IMR-90 (cell line): ENCODE data around the gene PTPRG. TPM values are rescaled to one million over a fixed set of nuclear protein-coding genes. Genes with fewer than 3 reads are reported as not detected.

Experiments used
- ATAC-seq: fragments of 200-7000 bp; cut with Tn5 transposase; 2 replicates; pipeline ENCODE4 v1.9.1; 2020; ENCODE audit warnings: low read depth, mild to moderate bottlenecking, moderate library complexity
- BruUV-seq: library from RNA; stranded (reverse); fragments of 400-500 nt; replicated peaks from 2 replicates; lab custom pipeline; 2021; lab: Mats Ljungman, UMichigan
- CTCF ChIA-PET: fragments of 300-600 bp; formaldehyde crosslinking; extraction: SDS; loops from one replicate; lab custom pipeline; 2021; ENCODE audit warnings: antibody characterized with exemption; lab: Yijun Ruan, JAX
- POLR2A ChIA-PET: fragments of 300-600 bp; sonication (Branson Sonifier 250); formaldehyde crosslinking; loops from one replicate; lab custom pipeline; 2022; ENCODE audit warnings: antibody characterized with exemption; ENCODE audit not compliant: unreplicated experiment; lab: Charles Lee
- DNase-seq: peaks from one replicate; pipeline ENCODE4 v3.0.0; 2013
- H2AFZ ChIP-seq: replicated peaks from 2 replicates; pipeline ENCODE3; 2013; ENCODE audit warnings: low read length, mild to moderate bottlenecking; ENCODE audit not compliant: poor library complexity
- H2AK5ac ChIP-seq: 2 replicates; pipeline ENCODE4 v1.6.1; 2013; ENCODE audit warnings: low read depth, low read length, inconsistent platforms
- H2AK9ac ChIP-seq: replicated peaks from 2 replicates; pipeline ENCODE3; 2013; ENCODE audit warnings: mild to moderate bottlenecking, low read depth, low read length, moderate library complexity; ENCODE audit not compliant: poor library complexity
- H2BK120ac ChIP-seq: 2 replicates; pipeline ENCODE4 v1.6.1; 2013; ENCODE audit warnings: low read depth, low read length, inconsistent platforms
- H2BK15ac ChIP-seq: 3 replicates; pipeline ENCODE4 v1.6.1; 2013; ENCODE audit warnings: low read depth, low read length, inconsistent platforms
- H2BK20ac ChIP-seq: 2 replicates; pipeline ENCODE4 v1.6.1; 2013; ENCODE audit warnings: low read depth, mild to moderate bottlenecking, inconsistent platforms, low read length, moderate library complexity
- H2BK5ac ChIP-seq: 2 replicates; pipeline ENCODE4 v1.6.1; 2013; ENCODE audit warnings: mild to moderate bottlenecking, low read depth, low read length, inconsistent platforms; ENCODE audit not compliant: poor library complexity, severe bottlenecking
- H3K14ac ChIP-seq: replicated peaks from 2 replicates; pipeline ENCODE4 v1.6.1; 2013; ENCODE audit warnings: low read depth, low read length, inconsistent platforms
- H3K18ac ChIP-seq: 2 replicates; pipeline ENCODE4 v1.6.1; 2013; ENCODE audit warnings: low read depth, low read length, control low read depth
- H3K23ac ChIP-seq: 2 replicates; pipeline ENCODE4 v1.6.1; 2013; ENCODE audit warnings: low read depth, low read length, inconsistent platforms
- H3K27ac ChIP-seq: 2 replicates; pipeline ENCODE4 v1.5.1; 2013; ENCODE audit warnings: mild to moderate bottlenecking, control low read depth, low read length; ENCODE audit not compliant: insufficient read depth
- H3K27me3 ChIP-seq: 2 replicates; pipeline ENCODE4 v1.6.1; 2013; ENCODE audit warnings: low read length; ENCODE audit not compliant: control insufficient read depth, insufficient read depth
- H3K36me3 ChIP-seq: 2 replicates; pipeline ENCODE4 v1.6.1; 2013; ENCODE audit warnings: low read length, mixed read lengths; ENCODE audit not compliant: control insufficient read depth, insufficient read depth
- H3K4ac ChIP-seq: 2 replicates; pipeline ENCODE4 v1.6.1; 2013; ENCODE audit warnings: low read depth, low read length, inconsistent platforms
- H3K4me1 ChIP-seq: 2 replicates; pipeline ENCODE4 v1.6.1; 2013; ENCODE audit warnings: low read length, mixed read lengths; ENCODE audit not compliant: control insufficient read depth, insufficient read depth
- H3K4me2 ChIP-seq: 2 replicates; pipeline ENCODE4 v1.6.1; 2013; ENCODE audit warnings: low read depth, mild to moderate bottlenecking, control low read depth, low read length, moderate library complexity
- H3K4me3 ChIP-seq: 2 replicates; pipeline ENCODE4 v1.5.1; 2013; ENCODE audit warnings: low read depth, mild to moderate bottlenecking, control low read depth, low read length, moderate library complexity; ENCODE audit not compliant: insufficient read depth
- H3K56ac ChIP-seq: 2 replicates; pipeline ENCODE4 v1.6.1; 2013; ENCODE audit warnings: low read length, inconsistent platforms; ENCODE audit not compliant: insufficient read depth; ENCODE audit errors: extremely low read depth
- H3K79me1 ChIP-seq, 2 experiments: 2 replicates each; pipeline ENCODE4 v1.6.1; 2013; ENCODE audit warnings: low read length in 2 of 2, inconsistent platforms in 1 of 2, low read depth in 1 of 2
- H3K9ac ChIP-seq: 2 replicates; pipeline ENCODE4 v1.6.1; 2013; ENCODE audit warnings: low read depth, low read length, control low read depth
- H3K9me1 ChIP-seq: 2 replicates; pipeline ENCODE4 v1.6.1; 2013; ENCODE audit warnings: low read length, inconsistent platforms; ENCODE audit not compliant: insufficient read depth
- H3K9me3 ChIP-seq: 2 replicates; pipeline ENCODE4 v1.6.1; 2013; ENCODE audit warnings: low read length; ENCODE audit not compliant: control insufficient read depth, insufficient read depth
- H4K20me1 ChIP-seq: 2 replicates; pipeline ENCODE4 v1.6.1; 2013; ENCODE audit warnings: low read length, inconsistent platforms; ENCODE audit not compliant: insufficient read depth
- H4K5ac ChIP-seq: 2 replicates; pipeline ENCODE4 v1.6.1; 2013; ENCODE audit warnings: mild to moderate bottlenecking, low read depth, low read length, control low read depth
- H4K8ac ChIP-seq, 2 experiments: 2 replicates each; pipeline ENCODE4 v1.6.1; 2013; ENCODE audit warnings: low read depth in 2 of 2, low read length in 2 of 2, control low read depth in 1 of 2, inconsistent platforms in 1 of 2
- H4K91ac ChIP-seq: 2 replicates; pipeline ENCODE4 v1.6.1; 2013; ENCODE audit warnings: low read depth, low read length, inconsistent platforms; ENCODE audit not compliant: insufficient read depth
- BHLHE40 ChIP-seq: fragments of 150-350 bp; IDR thresholded peaks from 2 replicates; pipeline ENCODE4 v1.6.1; 2016; ENCODE audit warnings: mild to moderate bottlenecking, low read depth, low read length
- CEBPB ChIP-seq: IDR thresholded peaks from 2 replicates; pipeline ENCODE4 v1.6.1; 2012; ENCODE audit warnings: low read depth, low read length, improper control_type of control experiment
- CHD1 ChIP-seq: IDR thresholded peaks from 2 replicates; pipeline ENCODE4 v1.6.1; 2012; ENCODE audit warnings: low read depth, low read length, improper control_type of control experiment
- CTCF ChIP-seq: conservative IDR thresholded peaks from 2 replicates; pipeline ENCODE4 v1.5.1; 2012; ENCODE audit warnings: mild to moderate bottlenecking, low read depth, low read length, improper control_type of control experiment
- ELK1 ChIP-seq: fragments of 150-350 bp; IDR thresholded peaks from 2 replicates; pipeline ENCODE4 v1.6.1; 2016; ENCODE audit warnings: low read depth, mild to moderate bottlenecking, low read length, moderate library complexity, borderline replicate concordance
- FOS ChIP-seq: fragments of 150-350 bp; IDR thresholded peaks from 2 replicates; pipeline ENCODE4 v1.6.1; 2016; ENCODE audit warnings: low read depth, low read length
- MAFK ChIP-seq: IDR thresholded peaks from 2 replicates; pipeline ENCODE4 v1.6.1; 2012; ENCODE audit warnings: low read depth, low read length, improper control_type of control experiment
- MAZ ChIP-seq: IDR thresholded peaks from 2 replicates; pipeline ENCODE4 v1.6.1; 2012; ENCODE audit warnings: low read depth, mild to moderate bottlenecking, low read length, improper control_type of control experiment, moderate library complexity, borderline replicate concordance
- MXI1 ChIP-seq: IDR thresholded peaks from 2 replicates; pipeline ENCODE4 v1.6.1; 2012; ENCODE audit warnings: low read depth, mild to moderate bottlenecking, low read length, moderate library complexity, borderline replicate concordance
- NFE2L2 ChIP-seq: fragments of 150-350 bp; IDR thresholded peaks from 2 replicates; pipeline ENCODE4 v1.6.1; 2016; ENCODE audit warnings: low read depth, mild to moderate bottlenecking, low read length
- POLR2A ChIP-seq: IDR thresholded peaks from 2 replicates; pipeline ENCODE4 v1.6.1; 2012; ENCODE audit warnings: mild to moderate bottlenecking, low read depth, low read length
- RAD21 ChIP-seq: IDR thresholded peaks from 2 replicates; pipeline ENCODE4 v1.6.1; 2012; ENCODE audit warnings: low read length, improper control_type of control experiment
- RCOR1 ChIP-seq: IDR thresholded peaks from 2 replicates; pipeline ENCODE4 v1.6.1; 2012; ENCODE audit warnings: mild to moderate bottlenecking, low read length, improper control_type of control experiment; ENCODE audit not compliant: insufficient replicate concordance
- RFX5 ChIP-seq: IDR thresholded peaks from 2 replicates; pipeline ENCODE4 v1.8.0; 2012; ENCODE audit warnings: low read depth, mild to moderate bottlenecking, low read length, moderate library complexity
- SMC3 ChIP-seq: fragments of 150-350 bp; IDR thresholded peaks from 2 replicates; pipeline ENCODE4 v1.6.1; 2016; ENCODE audit warnings: low read depth, mild to moderate bottlenecking, antibody characterized with exemption, low read length, moderate library complexity
- USF2 ChIP-seq: fragments of 150-350 bp; IDR thresholded peaks from 2 replicates; pipeline ENCODE4 v1.6.1; 2017; ENCODE audit warnings: mild to moderate bottlenecking, antibody characterized with exemption, low read length, low read depth
- WGBS, 2 experiments: methylation state at CpG; one replicate each; pipeline versions ENCODE4 v1.1.5 to v1.1.7; 2013; ENCODE audit warnings: missing lambda C conversion rate in 2 of 2; ENCODE audit not compliant: insufficient read length in 1 of 2; ENCODE audit errors: extremely low coverage in 2 of 2; 5-methylcytosine and 5-hydroxymethylcytosine counted together
- dilution Hi-C: fragments of 300-500 bp; cut with HindIII; formaldehyde crosslinking; loops from one replicate; pipeline ENCODE4 v1.14.3; 2018; ENCODE audit warnings: low sequenced_read_pairs; ENCODE audit not compliant: unreplicated experiment
- in situ Hi-C: fragments of 300-500 bp; cut with MboI; formaldehyde crosslinking; loops from 3 replicates; pipeline ENCODE4 v1.14.3; 2019; ENCODE audit warnings: low sequenced_read_pairs, inconsistent platforms, mixed read lengths
- intact Hi-C: fragments of 100-400 bp; cut with micrococcal nuclease; formaldehyde crosslinking; loops from 2 replicates; pipeline ENCODE4 v1.10.0; 2022
- polyA plus RNA-seq, 3 experiments: library from polyadenylated mRNA; depleted of rRNA; stranded (reverse); fragments of >200 nt; gene quantifications; 2 replicates each; pipeline ENCODE4 v1.2.3, GENCODE V29; 2012; ENCODE audit warnings: low replicate concordance in 1 of 3
- total RNA-seq: library from RNA; depleted of rRNA; stranded (reverse); fragments of >200 nt; gene quantifications from 2 replicates; pipeline ENCODE4 v1.2.3, GENCODE V29; 2012

Gene PTPRG
- total and polyA plus RNA-seq, 2 of the 4 experiments (the other 2 are of a cell fraction) = 7.7 to 31.0 TPM

GRCh38 chr3:61789861-61790260 lies 228.5 kb downstream of the PTPRG start:
- TF ChIP-seq ELK1 (no peak), RAD21 (no peak), MAFK (no peak), RCOR1 (no peak), CTCF (no peak), USF2 (no peak), MXI1 (no peak), NFE2L2 (no peak), RFX5 (no peak), FOS (no peak), SMC3 (no peak), CHD1 (no peak), BHLHE40 (no peak), CEBPB (no peak), MAZ (no peak), POLR2A (no peak)
- H4K8ac ChIP-seq = no peak overlapping the region
- no TSS peak for BruUV-seq
- H3K9me3 ChIP-seq = no peaks in the 10 kb centered on the region
- H3K4me1 ChIP-seq = peaks cover 3% of the 10 kb centered on the region; the same call in 1 of the 2 replicates
- DNase-seq = no peak
- H3K79me1 ChIP-seq = peaks cover 21 to 45% of the 10 kb centered on the region in 2 experiments
- ChIA-PET CTCF (interaction anchor here (0.7 kb wide), 2 partner anchors 16 to 140 kb away, joined by 3 read pairs; no protein-coding TSS in a partner anchor), POLR2A (interaction anchor here (0.6 kb wide), 1 partner anchor 17 kb away, joined by 3 read pairs; no protein-coding TSS in a partner anchor)
- no peak overlapping the region for H2AK9ac ChIP-seq
- dilution Hi-C loops (no loop called here), intact Hi-C loops (loop anchor here (10.0 kb wide), 1 partner anchor 225 kb away; the partner anchor contains the start of gene PTPRG), in situ Hi-C loops (no loop called here)
- no peaks in the 10 kb centered on the region; the same call in 1 of the 2 replicates for H3K9me1 ChIP-seq
- H2BK20ac ChIP-seq = no peak overlapping the region
- H4K5ac ChIP-seq = no peak overlapping the region
- no peak overlapping the region for H2AK5ac ChIP-seq
- no peak overlapping the region for H3K27ac ChIP-seq
- ATAC-seq = no peak
- no peaks in the 10 kb centered on the region for H3K36me3 ChIP-seq
- H2AFZ ChIP-seq = no peak overlapping the region
- 0 out of 2 replicates have a peak overlapping the region, but pooled peaks have one; percentile 20 for H3K14ac ChIP-seq
- no peak overlapping the region for H3K4me3 ChIP-seq
- no peak overlapping the region for H3K23ac ChIP-seq
- no peaks in the 10 kb centered on the region for H3K27me3 ChIP-seq
- WGBS, 2 experiments = no CpG with 5 or more reads among the region's 3 CpGs
- no peak overlapping the region for H3K4me2 ChIP-seq
- no peak overlapping the region for H3K56ac ChIP-seq
- no peak overlapping the region for H3K4ac ChIP-seq
- no peak overlapping the region for H2BK15ac ChIP-seq
- H4K20me1 ChIP-seq = peaks cover 8% of the 10 kb centered on the region; the same call in 1 of the 2 replicates
- H3K18ac ChIP-seq = no peak overlapping the region
- no peak overlapping the region for H2BK5ac ChIP-seq
- H4K91ac ChIP-seq = no peak overlapping the region
- no peak overlapping the region for H2BK120ac ChIP-seq
- H3K9ac ChIP-seq = no peak overlapping the region
